Measurements from ENCODE around the gene IGLL1.
"Not testable (repeated sequence)": the region's sequence is repeated elsewhere in the genome, so short reads cannot be mapped to it uniquely, and the experiment has no call there.

The IGLL1 gene

GRCh38 chr22:23579280-23579679 lies 810 bp downstream of the IGLL1 start:
- Histone ChIP-seq H3K36me3 (ENCODE audit: control insufficient read depth, insufficient read depth, low read length) (no peaks in the 10 kb centered on the region), H3K4me3 (replicated peaks; ENCODE audit: low read depth, low read length) (no peak overlapping the region), H3K27me3 (replicated peaks; ENCODE audit: control insufficient read depth, insufficient read depth, low read length) (peaks cover 4% of the 10 kb centered on the region; the same call in 1 of the 2 replicates)
- no peak for TF ChIP-seq CTCF (IDR thresholded peaks at IDR 0.05; ENCODE audit: insufficient read depth, low read length, poor library complexity, severe bottlenecking)
- no peak for DNase-seq (ENCODE audit: extremely low read depth, insufficient read length)

- H3K36me3 ChIP-seq (ENCODE audit: control insufficient read depth, insufficient read depth, low read length): no peaks in the 10 kb centered on the region
- H3K4me3 ChIP-seq (replicated peaks; ENCODE audit: low read depth, low read length): no peak overlapping the region
- no peak for DNase-seq (ENCODE audit: extremely low read depth, insufficient read length)
- peaks cover 4% of the 10 kb centered on the region; the same call in 1 of the 2 replicates for H3K27me3 ChIP-seq (replicated peaks; ENCODE audit: control insufficient read depth, insufficient read depth, low read length)
- no peak for TF ChIP-seq CTCF (IDR thresholded peaks at IDR 0.05; ENCODE audit: insufficient read depth, low read length, poor library complexity, severe bottlenecking)
Observed at GRCh38 chr22:23578306-23578705, 1.8 kb downstream of the IGLL1 start.

GRCh38 chr22:23576681-23577080 lies 3.4 kb downstream of the IGLL1 start:
- DNase-seq (ENCODE audit: extremely low read depth, insufficient read length): no peak
- Histone ChIP-seq H3K4me3 (replicated peaks; ENCODE audit: low read depth, low read length) (no peak overlapping the region), H3K36me3 (ENCODE audit: control insufficient read depth, insufficient read depth, low read length) (no peaks in the 10 kb centered on the region), H3K27me3 (replicated peaks; ENCODE audit: control insufficient read depth, insufficient read depth, low read length) (peaks cover 4% of the 10 kb centered on the region; the same call in 1 of the 2 replicates)
- TF ChIP-seq CTCF (IDR thresholded peaks at IDR 0.05; ENCODE audit: insufficient read depth, low read length, poor library complexity, severe bottlenecking): no peak

GRCh38 chr22:23575601-23576000 lies 4.5 kb downstream of the IGLL1 start:
- Histone ChIP-seq H3K36me3 (ENCODE audit: control insufficient read depth, insufficient read depth, low read length) (no peaks in the 10 kb centered on the region), H3K27me3 (replicated peaks; ENCODE audit: control insufficient read depth, insufficient read depth, low read length) (peaks cover 4% of the 10 kb centered on the region; the same call in 1 of the 2 replicates), H3K4me3 (replicated peaks; ENCODE audit: low read depth, low read length) (no peak overlapping the region)
- no peak for DNase-seq (ENCODE audit: extremely low read depth, insufficient read length)
- no peak for TF ChIP-seq CTCF (IDR thresholded peaks at IDR 0.05; ENCODE audit: insufficient read depth, low read length, poor library complexity, severe bottlenecking)

- no peak for DNase-seq (ENCODE audit: extremely low read depth, insufficient read length)
- TF ChIP-seq CTCF (IDR thresholded peaks at IDR 0.05; ENCODE audit: insufficient read depth, low read length, poor library complexity, severe bottlenecking): no peak
- no peaks in the 10 kb centered on the region for H3K36me3 ChIP-seq (ENCODE audit: control insufficient read depth, insufficient read depth, low read length)
- H3K4me3 ChIP-seq (replicated peaks; ENCODE audit: low read depth, low read length): no peak overlapping the region
- H3K27me3 ChIP-seq (replicated peaks; ENCODE audit: control insufficient read depth, insufficient read depth, low read length): peaks cover 4% of the 10 kb centered on the region; the same call in 1 of the 2 replicates
Observed at GRCh38 chr22:23574877-23575276, 5.2 kb downstream of the IGLL1 start.

- H3K36me3 ChIP-seq (ENCODE audit: control insufficient read depth, insufficient read depth, low read length): no peaks in the 10 kb centered on the region
Observed at GRCh38 chr22:23574371-23574811, 5.7 kb downstream of the IGLL1 start.

GRCh38 chr22:23573701-23574235 lies 6.3 kb downstream of the IGLL1 start:
- H3K36me3 ChIP-seq (ENCODE audit: control insufficient read depth, insufficient read depth, low read length); H3K27me3 ChIP-seq (replicated peaks; ENCODE audit: control insufficient read depth, insufficient read depth, low read length); DNase-seq (ENCODE audit: extremely low read depth, insufficient read length); H3K4me3 ChIP-seq (replicated peaks; ENCODE audit: low read depth, low read length): not testable (repeated sequence)

More at GRCh38 chr22:23574371-23574811, 5.7 kb downstream of the IGLL1 start:
- Histone ChIP-seq H3K27me3 (replicated peaks; ENCODE audit: control insufficient read depth, insufficient read depth, low read length) (peaks cover 5% of the 10 kb centered on the region), H3K4me3 (replicated peaks; ENCODE audit: low read depth, low read length) (no peak overlapping the region)
- no peak for TF ChIP-seq CTCF (IDR thresholded peaks at IDR 0.05; ENCODE audit: insufficient read depth, low read length, poor library complexity, severe bottlenecking)
- DNase-seq (ENCODE audit: extremely low read depth, insufficient read length): no peak

GRCh38 chr22:23573106-23573505 lies 7.0 kb downstream of the IGLL1 start:
- not testable (repeated sequence) for H3K4me3 ChIP-seq (replicated peaks; ENCODE audit: low read depth, low read length); DNase-seq (ENCODE audit: extremely low read depth, insufficient read length); H3K27me3 ChIP-seq (replicated peaks; ENCODE audit: control insufficient read depth, insufficient read depth, low read length); H3K36me3 ChIP-seq (ENCODE audit: control insufficient read depth, insufficient read depth, low read length)

Measured in GM06990 (cell line).